LNCAP (cell line): ENCODE measurements around the gene BIVM.

ENCODE experiments used
- CTCF ChIP-seq: fragments of 450-650 bp; IDR thresholded peaks from 2 replicates; pipeline ENCODE4 v1.5.1; 2017; ENCODE audit warnings: mild to moderate bottlenecking

The BIVM gene

GRCh38 chr13:102776271-102776670 is 22.6 kb upstream of the BIVM start:
- no peak for TF ChIP-seq CTCF

GRCh38 chr13:102777736-102778135 is 21.2 kb upstream of the BIVM start:
- no peak for TF ChIP-seq CTCF

- TF ChIP-seq CTCF: no peak
Observed at GRCh38 chr13:102779436-102780159, 19.3 kb upstream of the BIVM start.

GRCh38 chr13:102781591-102781990 is 17.3 kb upstream of the BIVM start:
- TF ChIP-seq CTCF: no peak

GRCh38 chr13:102784483-102784882 is 14.4 kb upstream of the BIVM start:
- TF ChIP-seq CTCF: no peak

GRCh38 chr13:102788683-102789082 is 10.2 kb upstream of the BIVM start:
- no peak for TF ChIP-seq CTCF

- TF ChIP-seq CTCF: no peak
Observed at GRCh38 chr13:102792396-102792795, 6.5 kb upstream of the BIVM start.
